ENCODE results near the gene PRKCG.
"Not testable (repeated sequence)": the region's sequence is repeated elsewhere in the genome, so short reads cannot be mapped to it uniquely, and the experiment has no call there.

PRKCG gene

GRCh38 chr19:53942001-53942786 lies 60.2 kb downstream of the PRKCG start:
- no peak for TF ChIP-seq CTCF (IDR thresholded peaks at IDR 0.05; ENCODE audit: borderline replicate concordance, control extremely low read depth, extremely low read depth, insufficient read depth, missing control alignments)
- DNase-seq (ENCODE audit: low spot score), result no peak
- in situ Hi-C loops (cut with MboI; ENCODE audit: low sequenced_read_pairs, unreplicated experiment), result no loop called here

- in situ Hi-C loops (cut with MboI; ENCODE audit: low sequenced_read_pairs, unreplicated experiment), result no loop called here
- DNase-seq (ENCODE audit: low spot score), result no peak
- no peak for TF ChIP-seq CTCF (IDR thresholded peaks at IDR 0.05; ENCODE audit: borderline replicate concordance, control extremely low read depth, extremely low read depth, insufficient read depth, missing control alignments)
These were observed 62.4 kb downstream of the PRKCG start for GRCh38 chr19:53944416-53944815.

- in situ Hi-C loops (cut with MboI; ENCODE audit: low sequenced_read_pairs, unreplicated experiment), result no loop called here
- no peak for TF ChIP-seq CTCF (IDR thresholded peaks at IDR 0.05; ENCODE audit: borderline replicate concordance, control extremely low read depth, extremely low read depth, insufficient read depth, missing control alignments)
- no peak for DNase-seq (ENCODE audit: low spot score)
These were observed 62.9 kb downstream of the PRKCG start for GRCh38 chr19:53944933-53945332.

GRCh38 chr19:53945441-53945840 lies 63.4 kb downstream of the PRKCG start:
- in situ Hi-C loops (cut with MboI; ENCODE audit: low sequenced_read_pairs, unreplicated experiment), result no loop called here
- no peak for DNase-seq (ENCODE audit: low spot score)

GRCh38 chr19:53945998-53946397 lies 64.0 kb downstream of the PRKCG start:
- in situ Hi-C loops (cut with MboI; ENCODE audit: low sequenced_read_pairs, unreplicated experiment), result no loop called here
- TF ChIP-seq CTCF (IDR thresholded peaks at IDR 0.05; ENCODE audit: borderline replicate concordance, control extremely low read depth, extremely low read depth, insufficient read depth, missing control alignments), result no peak
- DNase-seq (ENCODE audit: low spot score), result no peak

More at GRCh38 chr19:53945441-53945840, 63.4 kb downstream of the PRKCG start:
- no peak for TF ChIP-seq CTCF (IDR thresholded peaks at IDR 0.05; ENCODE audit: borderline replicate concordance, control extremely low read depth, extremely low read depth, insufficient read depth, missing control alignments)

- TF ChIP-seq CTCF (IDR thresholded peaks at IDR 0.05; ENCODE audit: borderline replicate concordance, control extremely low read depth, extremely low read depth, insufficient read depth, missing control alignments), result no peak
- in situ Hi-C loops (cut with MboI; ENCODE audit: low sequenced_read_pairs, unreplicated experiment), result no loop called here
- DNase-seq (ENCODE audit: low spot score), result no peak
These were observed 65.6 kb downstream of the PRKCG start for GRCh38 chr19:53947624-53948023.

GRCh38 chr19:53948611-53949010 lies 66.6 kb downstream of the PRKCG start:
- in situ Hi-C loops (cut with MboI; ENCODE audit: low sequenced_read_pairs, unreplicated experiment); DNase-seq (ENCODE audit: low spot score): not testable (repeated sequence)

Measured in GM13976 (cell line).